Esophagus squamous epithelium (tissue), 5 donors: ENCODE measurements around the gene RABGGTA. TPM values are rescaled to one million over a fixed set of nuclear protein-coding genes. Genes with fewer than 3 reads are reported as not detected.

ENCODE experiments used
- DNase-seq: peaks from one replicate; lab custom pipeline; 2025; lab: John Stamatoyannopoulos, UW
- H3K27ac ChIP-seq, 4 donors: fragments of 200-600 bp; sonication (generic); one replicate each; pipeline ENCODE4 v1.5.1; 2016 to 2019; ENCODE audit warnings: mild to moderate bottlenecking in 1 of 4
- H3K27me3 ChIP-seq, 4 donors: fragments of 200-600 bp; sonication (generic); 1 replicate in 3 of 4; 2 replicates in 1 of 4; pipeline versions ENCODE4 v1.5.1 to v1.6.0; 2017 to 2021; ENCODE audit warnings: antibody characterized with exemption in 1 of 4
- H3K36me3 ChIP-seq, 3 donors: fragments of 200-600 bp; sonication (generic); one replicate each; pipeline ENCODE4 v1.5.1; 2016 to 2019
- H3K4me1 ChIP-seq, 3 donors: fragments of 200-600 bp; sonication (generic); one replicate each; pipeline ENCODE4 v1.5.1; 2017 to 2019
- H3K4me3 ChIP-seq, 4 donors: fragments of 200-600 bp; sonication (generic); 1 replicate in 3 of 4; 2 replicates in 1 of 4; pipeline ENCODE4 v1.5.1; 2016 to 2019; ENCODE audit warnings: mild to moderate bottlenecking in 2 of 4, moderate library complexity in 1 of 4
- H3K9me3 ChIP-seq, 3 donors: fragments of 200-600 bp; sonication (generic); one replicate each; pipeline ENCODE4 v1.5.1; 2016 to 2019
- POLR2A ChIP-seq, 4 donors: fragments of 450-650 bp; IDR thresholded peaks; one replicate each; pipeline ENCODE4 v1.6.1; 2017; ENCODE audit warnings: antibody characterized with exemption in 4 of 4, mild to moderate bottlenecking in 4 of 4, moderate library complexity in 3 of 4
- WGBS, 2 donors: methylation state at CpG; one replicate each; pipeline ENCODE4 v1.1.5; 2018; 5-methylcytosine and 5-hydroxymethylcytosine counted together
- intact Hi-C: fragments of 100-400 bp; cut with DNase I; formaldehyde crosslinking; loops from one replicate; pipeline ENCODE4 v1.15.0; 2022
- total RNA-seq, 4 donors: library from RNA; depleted of rRNA; stranded (reverse); fragments of >200 nt; gene quantifications; one replicate each; pipeline ENCODE4 v1.1.0, GENCODE V29; 2016
- TF ChIP-seq, protein P1 (sequence below), 6 experiments: fragments of 450-650 bp in 4 of 6; fragments of 200-600 bp in 2 of 6; sonication (generic) in 2 of 6; IDR thresholded peaks; one replicate each; pipeline ENCODE4 v1.5.1; 2016 to 2019; ENCODE audit warnings: antibody characterized with exemption in 6 of 6, mild to moderate bottlenecking in 4 of 6, moderate library complexity in 4 of 6
- donor health status: DM: yes; HTN: yes; CAD: no.

Gene RABGGTA
- total RNA-seq, 4 donors from 2014 or later = 68.9 to 171 (median 108) TPM

DNA sequence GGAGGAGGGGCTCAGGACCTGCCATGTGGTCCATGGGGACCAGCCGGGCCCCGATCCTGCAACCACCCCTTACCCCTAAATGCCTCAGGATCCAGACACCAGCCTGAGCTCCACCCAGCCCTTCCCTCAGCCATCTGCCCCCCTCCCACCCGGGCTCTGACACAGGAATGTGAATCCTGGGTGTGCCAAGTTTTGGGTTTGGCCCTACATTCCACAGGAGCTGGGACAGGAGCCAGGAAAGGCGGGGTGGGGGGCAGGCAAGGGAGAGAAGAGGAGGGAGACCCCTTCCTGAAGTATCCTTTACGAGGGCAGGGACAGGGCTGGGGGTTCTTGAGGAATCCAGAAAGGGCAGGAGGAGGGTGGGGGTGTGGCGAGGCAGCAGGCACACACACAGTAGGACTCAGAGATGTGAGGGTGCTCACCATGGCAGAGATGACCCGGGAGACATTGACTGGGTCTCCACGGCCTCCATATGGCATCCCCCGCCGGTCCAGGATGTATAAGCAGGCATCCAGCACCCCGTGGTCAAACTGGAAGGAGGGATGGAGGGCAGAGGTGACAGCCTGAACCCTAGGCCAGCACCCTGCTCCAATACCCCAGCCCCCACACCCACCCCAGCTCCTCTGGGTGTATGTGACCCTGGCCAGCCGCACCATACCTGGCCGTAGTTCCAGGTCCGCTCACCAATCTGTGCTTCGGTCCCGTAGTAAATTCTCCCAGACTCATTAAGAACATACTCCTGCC lies 11.9 kb downstream of the RABGGTA start:
- Histone ChIP-seq H3K27me3 (no peaks in the 10 kb centered on the region), H3K4me3 (peak overlapping the region; percentile 36 to 57 (median 48)), H3K9me3 (no peaks in the 10 kb centered on the region), H3K4me1 (peaks cover 9 to 58% (median 32%) of the 10 kb centered on the region in 3 donors), H3K27ac (peak overlapping the region; percentile 81 to 89 (median 87)), H3K36me3 (peaks cover 0 to 78% (median 17%) of the 10 kb centered on the region in 3 donors)
- WGBS, 2 donors = 73 to 76% methylated on average over 7 to 14 of the region's 16 CpGs
- intact Hi-C loops = no loop called here
- DNase-seq = no peak
- TF ChIP-seq, protein P1, sequence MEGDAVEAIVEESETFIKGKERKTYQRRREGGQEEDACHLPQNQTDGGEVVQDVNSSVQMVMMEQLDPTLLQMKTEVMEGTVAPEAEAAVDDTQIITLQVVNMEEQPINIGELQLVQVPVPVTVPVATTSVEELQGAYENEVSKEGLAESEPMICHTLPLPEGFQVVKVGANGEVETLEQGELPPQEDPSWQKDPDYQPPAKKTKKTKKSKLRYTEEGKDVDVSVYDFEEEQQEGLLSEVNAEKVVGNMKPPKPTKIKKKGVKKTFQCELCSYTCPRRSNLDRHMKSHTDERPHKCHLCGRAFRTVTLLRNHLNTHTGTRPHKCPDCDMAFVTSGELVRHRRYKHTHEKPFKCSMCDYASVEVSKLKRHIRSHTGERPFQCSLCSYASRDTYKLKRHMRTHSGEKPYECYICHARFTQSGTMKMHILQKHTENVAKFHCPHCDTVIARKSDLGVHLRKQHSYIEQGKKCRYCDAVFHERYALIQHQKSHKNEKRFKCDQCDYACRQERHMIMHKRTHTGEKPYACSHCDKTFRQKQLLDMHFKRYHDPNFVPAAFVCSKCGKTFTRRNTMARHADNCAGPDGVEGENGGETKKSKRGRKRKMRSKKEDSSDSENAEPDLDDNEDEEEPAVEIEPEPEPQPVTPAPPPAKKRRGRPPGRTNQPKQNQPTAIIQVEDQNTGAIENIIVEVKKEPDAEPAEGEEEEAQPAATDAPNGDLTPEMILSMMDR (IDR thresholded peaks at IDR 0.05) = no peak
- no peak for TF ChIP-seq POLR2A (IDR thresholded peaks at IDR 0.05)

DNA sequence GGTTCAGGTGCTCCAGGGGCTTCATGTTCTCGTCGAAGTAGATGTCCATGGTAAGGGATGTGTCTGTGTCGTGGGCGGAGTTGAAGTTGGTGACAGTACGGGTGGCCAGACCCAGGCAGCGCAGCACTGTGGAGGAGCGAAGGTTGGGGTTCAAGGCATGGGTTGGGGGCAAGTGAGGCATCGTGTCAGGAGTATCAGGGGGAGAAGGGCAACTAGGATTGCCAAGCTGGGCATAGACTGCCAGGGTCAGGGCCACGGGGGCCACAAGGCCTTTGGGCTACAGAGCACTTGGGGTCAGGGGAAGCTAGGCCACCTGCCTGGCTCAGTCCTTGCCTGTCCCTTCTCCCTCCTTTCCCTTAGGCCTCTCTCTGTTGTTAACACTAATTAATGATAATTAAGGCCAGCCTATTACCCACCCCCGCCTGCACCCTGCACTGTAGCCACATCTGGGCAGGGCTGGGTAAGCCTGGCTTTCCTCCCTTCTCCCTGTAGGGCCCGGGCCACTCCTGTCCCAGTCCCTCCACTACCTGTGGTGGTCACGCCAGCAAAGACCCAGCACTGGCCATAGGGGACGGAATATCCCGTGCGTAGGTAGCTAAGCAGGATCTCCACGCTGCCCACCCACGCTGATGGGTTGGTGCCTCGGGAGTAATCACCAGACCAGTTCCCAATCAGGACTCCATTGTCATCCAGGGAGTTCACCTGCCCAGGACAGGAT lies 12.7 kb downstream of the RABGGTA start:
- no peak for DNase-seq

DNA sequence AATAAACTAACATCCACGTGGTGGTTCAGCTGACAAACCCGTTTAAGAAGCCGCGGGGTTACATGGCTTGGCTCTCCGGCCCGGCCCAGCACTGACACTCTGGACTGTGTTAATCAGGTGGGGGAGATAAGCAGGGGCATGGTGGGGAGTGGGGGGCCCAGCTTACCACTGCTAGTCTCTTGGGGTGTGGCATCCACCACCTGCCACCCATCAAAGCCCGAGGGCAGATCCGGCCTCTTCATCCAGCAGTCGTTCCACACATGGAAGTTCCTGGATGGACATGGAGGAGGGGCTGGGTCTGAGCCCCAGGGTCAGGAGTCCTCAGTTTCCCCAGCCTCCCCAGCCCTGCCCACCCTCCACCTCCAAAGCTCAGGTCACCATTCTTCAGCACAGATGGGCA lies 13.3 kb downstream of the RABGGTA start:
- no peaks in the 10 kb centered on the region for H3K27me3 ChIP-seq
- DNase-seq = no peak
- H3K27ac ChIP-seq = peak overlapping the region; percentile 73 to 89 (median 84)
- H3K4me1 ChIP-seq = peaks cover 9 to 45% (median 21%) of the 10 kb centered on the region in 3 donors
- peaks cover 0 to 91% (median 24%) of the 10 kb centered on the region in 3 donors for H3K36me3 ChIP-seq
- TF ChIP-seq POLR2A (IDR thresholded peaks at IDR 0.05) = no peak
- TF ChIP-seq, protein P1 (IDR thresholded peaks at IDR 0.05) = no peak
- H3K9me3 ChIP-seq = no peaks in the 10 kb centered on the region
- 76 to 86% methylated on average over 6 of the region's 9 CpGs for WGBS, 2 donors
- intact Hi-C loops = no loop called here
- peak overlapping the region in 1 of 4 donors; percentile 51 for H3K4me3 ChIP-seq

More for the DNA sequence above, 12.7 kb downstream of the RABGGTA start:
- TF ChIP-seq POLR2A (IDR thresholded peaks at IDR 0.05) = no peak
- TF ChIP-seq, protein P1 (IDR thresholded peaks at IDR 0.05) = no peak
- peak overlapping the region; percentile 73 to 89 (median 84) for H3K27ac ChIP-seq
- intact Hi-C loops = no loop called here
- H3K27me3 ChIP-seq = no peaks in the 10 kb centered on the region
- 71 to 90% methylated on average over 7 to 16 of the region's 18 CpGs for WGBS, 2 donors
- no peaks in the 10 kb centered on the region for H3K9me3 ChIP-seq
- H3K4me3 ChIP-seq = peak overlapping the region; percentile 36 to 57 (median 48)
- peaks cover 9 to 51% (median 27%) of the 10 kb centered on the region in 3 donors for H3K4me1 ChIP-seq
- peaks cover 0 to 85% (median 24%) of the 10 kb centered on the region in 3 donors for H3K36me3 ChIP-seq

DNA sequence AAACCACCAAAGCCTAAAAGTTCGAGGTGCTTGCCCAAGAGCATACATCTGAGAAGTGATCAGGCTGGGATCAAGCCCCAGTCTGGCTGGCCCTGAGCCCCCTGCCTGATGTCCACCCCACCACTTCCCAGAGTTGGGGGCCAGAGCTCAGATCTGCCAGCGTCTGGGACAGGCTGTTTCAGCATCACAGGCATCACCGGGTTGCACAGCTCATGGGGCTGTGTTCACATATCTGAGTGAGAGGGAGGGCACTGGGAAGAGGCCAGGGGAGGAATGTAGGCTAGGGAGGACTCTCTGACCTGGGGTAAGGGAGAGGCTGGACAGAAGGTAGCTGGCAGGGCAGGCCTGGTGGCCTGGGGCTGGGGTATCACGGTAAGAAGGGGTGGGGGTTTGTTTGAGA lies 14.4 kb downstream of the RABGGTA start:
- no peak for DNase-seq

More for the DNA sequence above, 14.4 kb downstream of the RABGGTA start:
- 74 to 77% methylated on average over 3 to 4 of the region's 4 CpGs for WGBS, 2 donors
- H3K27ac ChIP-seq = peak overlapping the region in 3 of 4 donors; percentile 5 to 23 (median 14)
- H3K9me3 ChIP-seq = no peaks in the 10 kb centered on the region
- TF ChIP-seq, protein P1 (IDR thresholded peaks at IDR 0.05) = no peak
- TF ChIP-seq POLR2A (IDR thresholded peaks at IDR 0.05) = no peak
- intact Hi-C loops = no loop called here
- H3K36me3 ChIP-seq = peaks cover 7 to 99% (median 24%) of the 10 kb centered on the region in 3 donors
- H3K27me3 ChIP-seq = no peaks in the 10 kb centered on the region
- peaks cover 9 to 38% (median 17%) of the 10 kb centered on the region in 3 donors for H3K4me1 ChIP-seq
- no peak overlapping the region for H3K4me3 ChIP-seq
